ENCODE data around the gene GUK1. TPM values are rescaled to one million over a fixed set of nuclear protein-coding genes. Genes with fewer than 3 reads are reported as not detected.

GUK1 gene
- 477 and 499 TPM in 2 replicates for total RNA-seq

GRCh38 chr1:228139931-228140723, at the start of gene GUK1:
Gene GUK1, plus strand, starts transcription at chr1:228140279. Its CDS starts 24 bp downstream, at chr1:228140303.

GRCh38 chr1:228102791-228103620, 37.1 kb upstream of the GUK1 start, which contains the start of gene C1orf35:
Gene C1orf35, minus strand, starts transcription at chr1:228103325. Its CDS starts 98 bp downstream, at chr1:228103227.

GRCh38 chr1:228109073-228109961, 30.8 kb upstream of the GUK1 start, which contains the start of gene MRPL55:
Gene MRPL55, minus strand, starts transcription at chr1:228109299. Its CDS starts 1,039 bp downstream, at chr1:228108260.

GRCh38 chr1:228149406-228150119, 9.5 kb downstream of the GUK1 start, which contains the start of gene GJC2:
Gene GJC2, plus strand, starts transcription at chr1:228149930. Its CDS starts 7,829 bp downstream, at chr1:228157759.

GRCh38 chr1:228165372-228166169, 25.5 kb downstream of the GUK1 start, which contains the start of gene IBA57:
Gene IBA57, plus strand, starts transcription at chr1:228165804. Its CDS starts 13 bp downstream, at chr1:228165817.

Other genes starting within 250 kb of the GUK1 start
- gene WNT9A, start 192.3 kb upstream of the GUK1 start, total RNA-seq: under 0.01 and 0.08 TPM in 2 replicates
- gene WNT3A, start 133.3 kb upstream of the GUK1 start, total RNA-seq: not detected in 2 replicates
- 418 and 444 TPM in 2 replicates for gene ARF1, start 57.6 kb upstream of the GUK1 start, total RNA-seq
- 10.4 and 28.4 TPM in 2 replicates for gene C1orf35, start 37.0 kb upstream of the GUK1 start, total RNA-seq
- gene MRPL55, start 31.0 kb upstream of the GUK1 start, total RNA-seq: 72.2 and 92.4 TPM in 2 replicates
- 0.38 and 0.86 TPM in 2 replicates for gene GJC2, start 9.7 kb downstream of the GUK1 start, total RNA-seq
- 2.2 and 6.1 TPM in 2 replicates for gene IBA57, start 25.5 kb downstream of the GUK1 start, total RNA-seq
- 3.8 and 13.4 TPM in 2 replicates for gene OBSCN, start 67.8 kb downstream of the GUK1 start, total RNA-seq